Right lobe of liver (tissue), 4 donors: Measurements from ENCODE around the gene BRD2.

Experiments used
- CTCF ChIP-seq, 4 donors: fragments of 200-600 bp in 3 of 4; fragments of 450-650 bp in 1 of 4; IDR thresholded peaks; one replicate each; pipeline versions ENCODE4 v1.5.1 to v1.8.0; 2016 to 2022; ENCODE audit warnings: antibody characterized with exemption in 4 of 4, mild to moderate bottlenecking in 2 of 4
- POLR2A ChIP-seq: fragments of 450-650 bp; IDR thresholded peaks from one replicate; pipeline ENCODE4 v1.6.1; 2017; ENCODE audit warnings: antibody characterized with exemption, mild to moderate bottlenecking
- donor health status: DM: no; HTN: no; CAD: no.
- donor health status: DM: no; HTN: no; CAD: no.
- donor health status: DM: no; HTN: yes; CAD: no.

DNA sequence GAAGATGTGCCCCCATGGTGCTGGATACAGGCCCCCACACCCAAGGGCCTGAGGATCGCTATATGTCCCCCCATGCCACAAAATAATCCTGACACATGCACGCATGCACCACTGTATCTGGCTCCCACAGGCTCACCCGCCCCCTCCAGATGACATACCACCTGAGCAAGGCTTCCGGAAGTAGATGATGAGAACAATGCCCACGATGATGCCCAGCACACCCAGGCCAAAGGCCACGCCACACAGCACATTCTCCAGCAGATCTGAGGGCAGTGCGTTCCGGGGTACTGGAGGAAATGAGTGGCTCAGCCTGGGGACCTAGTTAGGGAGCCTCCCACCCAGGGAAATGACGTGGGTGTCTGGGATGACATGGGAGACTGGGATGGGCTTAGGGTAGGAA is 19.3 kb upstream of the BRD2 start:
- no peak for TF ChIP-seq CTCF (IDR thresholded peaks at IDR 0.05)
- no peak for TF ChIP-seq POLR2A
